Left lung (tissue), 10 donors: Measurements from ENCODE around the gene RAB3A. TPM values are rescaled to one million over a fixed set of nuclear protein-coding genes. Genes with fewer than 3 reads are reported as not detected.
A peak's percentile ranks its signal among the peaks of the same experiment; 100 is the strongest.

Experiments
- ATAC-seq: fragments of 200-7000 bp; cut with Tn5 transposase; one replicate; pipeline ENCODE4 v1.9.1; 2020; ENCODE audit warnings: moderate library complexity
- DNase-seq, 4 donors: peaks; one replicate each; pipeline ENCODE4 v3.0.0-alpha.2; 2013 to 2020
- H3K27ac ChIP-seq, 2 donors: fragments of 200-600 bp; sonication (generic) in 1 of 2; one replicate each; pipeline versions ENCODE4 v1.5.0 to v1.8.0; 2020 to 2021
- H3K27me3 ChIP-seq, 2 donors: fragments of 200-600 bp; sonication (generic) in 1 of 2; one replicate each; pipeline versions ENCODE4 v1.5.0 to v1.8.0; 2020 to 2021
- H3K36me3 ChIP-seq, 2 donors: fragments of 200-600 bp; sonication (generic) in 1 of 2; one replicate each; pipeline versions ENCODE4 v1.5.0 to v1.8.0; 2020 to 2021
- H3K4me1 ChIP-seq, 2 donors: fragments of 200-600 bp; one replicate each; pipeline ENCODE4 v1.8.0; 2021
- H3K4me3 ChIP-seq, 2 donors: fragments of 200-600 bp; sonication (generic) in 1 of 2; one replicate each; pipeline versions ENCODE4 v1.5.0 to v1.8.0; 2020 to 2021; ENCODE audit warnings: mild to moderate bottlenecking in 1 of 2
- H3K9me3 ChIP-seq, 2 donors: fragments of 200-600 bp; sonication (generic) in 1 of 2; one replicate each; pipeline versions ENCODE4 v1.5.0 to v1.8.0; 2020 to 2021
- intact Hi-C, 2 donors: fragments of 100-400 bp; cut with DNase I; formaldehyde crosslinking; loops; one replicate each; pipeline versions ENCODE4 v1.11.2 to v1.14.2; 2022
- polyA plus RNA-seq, 6 donors: library from polyadenylated mRNA; unstranded; fragments of 120-200 nt; gene quantifications; one replicate each; pipeline ENCODE4 v1.2.1, GENCODE V29; 2013; ENCODE audit not compliant: insufficient read length in 6 of 6
- total RNA-seq, 2 donors: library from RNA; stranded (reverse); fragmentation: NEBNext Ultra II Directional; extraction: Animal tissue kit (Norgen Biotek cat#: 25700); gene quantifications; one replicate each; pipeline ENCODE4 v1.2.1, GENCODE V29; 2021
- TF ChIP-seq, protein P1 (sequence below), 2 donors: fragments of 200-600 bp; sonication (generic) in 1 of 2; IDR thresholded peaks; one replicate each; pipeline versions ENCODE4 v1.5.0 to v1.8.0; 2021; ENCODE audit warnings: antibody characterized with exemption in 2 of 2
- donor health status: DM: no; HTN: yes; CAD: no.
- donor health status: DM: no; HTN: no; CAD: no.

The RAB3A gene
- total and polyA plus RNA-seq, 8 donors: 3.1 to 6.2 (median 4.3) TPM

DNA sequence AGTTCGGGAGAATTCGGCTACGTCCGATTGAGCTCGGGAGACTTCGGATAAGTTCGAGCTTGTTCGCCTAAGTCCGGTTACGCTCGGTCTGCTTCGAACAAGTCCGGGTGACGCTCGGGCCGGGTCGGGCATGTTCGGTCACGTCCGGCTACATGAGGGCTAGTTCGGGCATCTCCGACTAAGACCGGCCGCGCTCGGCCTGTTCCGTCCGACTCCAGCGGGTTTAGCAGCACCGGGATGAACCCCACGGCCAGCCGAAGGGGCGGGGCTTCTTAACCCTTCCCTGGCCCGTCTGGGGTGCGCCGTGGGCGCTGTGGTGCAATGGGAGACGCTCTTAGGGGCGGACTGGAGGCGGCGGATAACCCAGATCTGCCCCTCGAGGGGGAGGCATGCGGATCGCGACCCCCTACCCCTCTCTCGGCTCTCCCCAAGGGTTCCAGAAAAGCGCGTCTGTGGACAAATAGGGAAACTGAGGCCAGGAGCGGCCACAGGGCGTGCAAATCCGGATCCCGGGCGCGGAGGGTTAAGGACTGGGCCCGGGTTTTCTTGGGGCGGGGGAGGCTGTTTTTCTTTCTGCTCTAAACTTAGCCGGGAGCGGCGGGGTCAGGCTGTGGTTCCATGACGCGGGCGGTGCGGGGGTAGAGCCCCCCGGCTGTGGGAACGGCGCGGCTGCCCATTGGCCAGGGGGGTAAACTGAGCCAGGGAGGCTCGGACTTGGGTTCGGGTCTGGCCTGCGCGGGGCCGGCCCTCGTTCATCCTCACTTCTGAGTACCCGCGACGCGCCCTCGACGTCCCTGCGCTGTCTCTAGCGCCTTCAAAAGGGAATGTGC is 20.9 kb upstream of the RAB3A start:
- ATAC-seq (peak; percentile 99), DNase-seq (peak; percentile 93 to 98 (median 95))
- peak overlapping the region in 1 of 2 donors; percentile 4 for H3K27ac ChIP-seq
- H3K9me3 ChIP-seq: no peaks in the 10 kb centered on the region
- peaks cover 6 to 96% of the 10 kb centered on the region in 2 donors for H3K27me3 ChIP-seq
- H3K36me3 ChIP-seq: no peaks in the 10 kb centered on the region
- intact Hi-C loops: no loop called here
- H3K4me1 ChIP-seq: peaks cover 7 to 18% of the 10 kb centered on the region in 2 donors
- H3K4me3 ChIP-seq: peak overlapping the region; percentile 34 to 49
- TF ChIP-seq, protein P1, sequence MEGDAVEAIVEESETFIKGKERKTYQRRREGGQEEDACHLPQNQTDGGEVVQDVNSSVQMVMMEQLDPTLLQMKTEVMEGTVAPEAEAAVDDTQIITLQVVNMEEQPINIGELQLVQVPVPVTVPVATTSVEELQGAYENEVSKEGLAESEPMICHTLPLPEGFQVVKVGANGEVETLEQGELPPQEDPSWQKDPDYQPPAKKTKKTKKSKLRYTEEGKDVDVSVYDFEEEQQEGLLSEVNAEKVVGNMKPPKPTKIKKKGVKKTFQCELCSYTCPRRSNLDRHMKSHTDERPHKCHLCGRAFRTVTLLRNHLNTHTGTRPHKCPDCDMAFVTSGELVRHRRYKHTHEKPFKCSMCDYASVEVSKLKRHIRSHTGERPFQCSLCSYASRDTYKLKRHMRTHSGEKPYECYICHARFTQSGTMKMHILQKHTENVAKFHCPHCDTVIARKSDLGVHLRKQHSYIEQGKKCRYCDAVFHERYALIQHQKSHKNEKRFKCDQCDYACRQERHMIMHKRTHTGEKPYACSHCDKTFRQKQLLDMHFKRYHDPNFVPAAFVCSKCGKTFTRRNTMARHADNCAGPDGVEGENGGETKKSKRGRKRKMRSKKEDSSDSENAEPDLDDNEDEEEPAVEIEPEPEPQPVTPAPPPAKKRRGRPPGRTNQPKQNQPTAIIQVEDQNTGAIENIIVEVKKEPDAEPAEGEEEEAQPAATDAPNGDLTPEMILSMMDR (IDR thresholded peaks at IDR 0.05): no peak

DNA sequence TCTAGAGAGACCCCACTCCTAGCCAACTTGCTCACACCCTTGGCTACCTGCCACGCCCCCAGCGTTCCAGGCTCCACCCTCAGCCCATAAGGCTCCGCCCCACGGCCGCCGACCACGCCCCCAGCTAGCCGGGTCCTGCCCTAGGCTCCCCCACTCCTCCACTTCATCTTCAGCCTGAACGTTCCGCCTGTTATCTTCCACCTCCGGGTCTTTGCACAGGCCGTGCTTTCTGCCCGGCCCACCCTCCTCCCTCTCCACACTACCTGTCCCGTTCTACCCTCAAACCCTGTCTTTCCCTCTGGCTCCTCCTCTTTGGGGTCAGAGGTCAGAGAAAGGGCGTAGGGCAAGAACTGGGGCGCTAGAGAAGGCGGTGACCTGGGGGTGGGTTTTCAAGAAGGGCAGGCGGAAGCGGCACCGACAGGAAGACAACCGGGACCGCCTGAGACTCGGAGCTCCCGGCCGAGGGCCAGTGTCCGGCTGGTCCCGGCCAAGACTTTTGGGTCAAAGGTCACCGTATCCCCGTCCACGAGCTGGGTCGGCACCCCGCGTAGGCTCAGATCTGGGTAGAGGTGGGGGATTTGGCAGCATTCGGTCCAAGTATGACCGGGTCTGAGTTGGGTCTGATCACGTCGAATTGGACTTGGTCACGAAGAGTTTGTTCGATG is 20.1 kb upstream of the RAB3A start:
- H3K27ac ChIP-seq: peak overlapping the region in 1 of 2 donors; percentile 4
- H3K4me3 ChIP-seq: peak overlapping the region; percentile 34 to 49
- ATAC-seq: peak; percentile 25
- no peaks in the 10 kb centered on the region for H3K36me3 ChIP-seq
- H3K9me3 ChIP-seq: no peaks in the 10 kb centered on the region
- TF ChIP-seq, protein P1 (IDR thresholded peaks at IDR 0.05): no peak
- peaks cover 6 to 91% of the 10 kb centered on the region in 2 donors for H3K27me3 ChIP-seq
- DNase-seq: peak in 2 of 4 donors; percentile 54 to 86
- H3K4me1 ChIP-seq: peaks cover 7 to 18% of the 10 kb centered on the region in 2 donors
- intact Hi-C loops: no loop called here

DNA sequence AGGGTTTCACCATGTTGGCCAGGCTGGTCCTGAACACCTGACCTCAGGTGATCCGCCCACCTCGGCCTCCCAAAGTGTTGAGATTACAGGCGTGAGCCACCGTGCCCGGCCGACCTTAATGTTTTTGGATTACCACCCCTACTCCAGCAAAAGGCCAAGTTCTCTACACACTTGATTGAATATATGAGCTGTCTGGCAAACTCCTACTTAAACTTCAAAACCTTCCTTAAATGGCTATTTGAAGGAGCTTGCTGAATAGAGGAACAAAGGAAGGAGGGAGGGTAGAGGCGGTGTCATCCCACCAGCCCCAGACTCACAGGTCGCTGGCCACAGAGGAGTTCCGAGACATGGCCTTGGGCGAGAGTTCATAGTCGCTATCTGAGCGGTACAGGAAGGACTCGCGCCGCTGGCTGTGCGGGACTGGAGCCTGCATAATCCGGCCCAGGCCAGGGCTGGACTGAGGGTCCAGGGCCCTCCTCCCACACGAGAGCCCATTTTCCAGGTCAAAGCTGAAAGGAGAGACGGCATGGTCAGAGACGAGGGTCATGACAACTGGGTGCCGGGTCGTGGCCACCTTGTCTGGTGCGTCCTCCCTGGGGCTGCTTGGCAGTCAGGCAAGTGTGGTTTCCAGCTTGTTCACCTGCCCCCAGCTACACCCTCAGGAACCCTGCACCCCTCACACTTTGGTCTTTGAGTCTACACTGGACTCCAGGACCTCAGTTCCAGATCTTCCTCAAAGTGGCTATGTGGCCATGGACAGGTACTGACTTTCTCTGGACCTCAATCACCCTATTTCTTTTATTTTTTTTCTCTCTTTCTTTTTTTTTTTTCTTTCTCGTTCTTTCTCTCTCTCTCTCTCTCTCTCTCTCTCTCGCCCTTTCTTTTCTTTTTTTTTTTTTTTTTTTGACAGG is 18.2 kb upstream of the RAB3A start:
- Histone ChIP-seq H3K4me1 (peaks cover 7 to 18% of the 10 kb centered on the region in 2 donors), H3K9me3 (no peaks in the 10 kb centered on the region), H3K27ac (no peak overlapping the region), H3K36me3 (no peaks in the 10 kb centered on the region), H3K4me3 (no peak overlapping the region), H3K27me3 (peaks cover 6 to 72% of the 10 kb centered on the region in 2 donors)
- ATAC-seq: no peak
- no peak for DNase-seq
- TF ChIP-seq, protein P1 (IDR thresholded peaks at IDR 0.05): no peak
- intact Hi-C loops: no loop called here

DNA sequence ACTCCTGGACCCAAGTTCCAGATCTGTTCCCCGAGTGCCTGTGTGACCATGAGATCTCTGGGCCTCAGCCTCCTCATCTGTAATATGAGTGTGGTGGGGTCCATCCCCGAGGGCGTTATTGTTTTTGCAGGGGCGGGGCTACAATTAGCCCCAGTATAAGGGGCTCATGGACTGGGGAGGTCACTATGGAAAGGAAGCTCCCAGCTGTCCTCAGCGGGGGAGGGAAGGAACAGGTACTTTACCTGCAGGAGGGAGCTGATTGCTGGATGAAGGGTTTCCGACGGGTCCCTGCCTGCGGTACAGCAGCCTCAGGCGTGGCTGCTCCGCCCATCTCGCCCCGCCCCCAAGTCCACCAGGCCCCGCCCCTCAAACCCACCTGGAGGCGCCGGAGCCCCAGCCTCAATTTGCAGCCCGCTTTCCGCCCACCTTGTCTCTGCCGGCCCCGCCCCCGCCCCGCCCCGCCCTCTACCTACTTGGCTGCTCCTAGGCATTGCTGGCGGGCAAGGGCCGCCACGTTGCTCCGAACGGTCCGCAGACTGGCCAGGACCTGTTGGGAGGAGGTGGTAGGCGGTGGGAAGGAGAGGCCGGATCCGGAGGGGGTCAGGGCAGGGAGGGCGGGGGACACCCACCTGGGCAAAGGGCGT is 16.9 kb upstream of the RAB3A start:
- Histone ChIP-seq H3K9me3 (no peaks in the 10 kb centered on the region), H3K4me1 (peaks cover 7 to 13% of the 10 kb centered on the region in 2 donors), H3K27ac (no peak overlapping the region), H3K4me3 (no peak overlapping the region), H3K36me3 (no peaks in the 10 kb centered on the region), H3K27me3 (peaks cover 6 to 59% of the 10 kb centered on the region in 2 donors)
- TF ChIP-seq, protein P1 (IDR thresholded peaks at IDR 0.05): no peak
- intact Hi-C loops: no loop called here
- ATAC-seq (no peak), DNase-seq (no peak)
